GM12873 (cell line): Measurements from ENCODE around the gene KCNG4.

ENCODE experiments used
- TF ChIP-seq, protein P1 (sequence below): IDR thresholded peaks from 2 replicates; pipeline ENCODE4 v1.5.1; 2012; ENCODE audit warnings: low read depth, mild to moderate bottlenecking, moderate library complexity, low read length, control low read depth; ENCODE audit not compliant: insufficient read depth; ENCODE audit errors: missing control alignments

The KCNG4 gene

DNA sequence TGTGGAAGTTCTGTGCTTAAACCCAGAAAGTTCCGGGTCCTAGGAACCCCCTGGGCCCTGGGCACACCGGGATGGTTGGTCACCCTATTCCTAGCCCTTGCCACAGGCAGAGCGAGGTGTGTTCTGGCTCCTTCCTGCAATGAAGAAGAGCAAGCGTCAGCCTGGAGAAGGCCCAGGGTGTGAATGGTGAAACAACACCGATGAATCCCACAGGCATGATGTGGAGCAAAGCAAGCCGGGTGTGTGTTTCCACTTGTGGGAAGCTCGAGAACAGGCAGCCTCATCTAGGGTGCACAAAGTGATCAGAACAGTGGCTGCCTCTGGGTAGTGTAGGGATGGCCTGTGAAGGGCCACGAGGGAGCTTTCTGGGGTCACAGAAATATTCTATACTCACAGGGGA lies 13.8 kb downstream of the KCNG4 start:
- TF ChIP-seq, protein P1, sequence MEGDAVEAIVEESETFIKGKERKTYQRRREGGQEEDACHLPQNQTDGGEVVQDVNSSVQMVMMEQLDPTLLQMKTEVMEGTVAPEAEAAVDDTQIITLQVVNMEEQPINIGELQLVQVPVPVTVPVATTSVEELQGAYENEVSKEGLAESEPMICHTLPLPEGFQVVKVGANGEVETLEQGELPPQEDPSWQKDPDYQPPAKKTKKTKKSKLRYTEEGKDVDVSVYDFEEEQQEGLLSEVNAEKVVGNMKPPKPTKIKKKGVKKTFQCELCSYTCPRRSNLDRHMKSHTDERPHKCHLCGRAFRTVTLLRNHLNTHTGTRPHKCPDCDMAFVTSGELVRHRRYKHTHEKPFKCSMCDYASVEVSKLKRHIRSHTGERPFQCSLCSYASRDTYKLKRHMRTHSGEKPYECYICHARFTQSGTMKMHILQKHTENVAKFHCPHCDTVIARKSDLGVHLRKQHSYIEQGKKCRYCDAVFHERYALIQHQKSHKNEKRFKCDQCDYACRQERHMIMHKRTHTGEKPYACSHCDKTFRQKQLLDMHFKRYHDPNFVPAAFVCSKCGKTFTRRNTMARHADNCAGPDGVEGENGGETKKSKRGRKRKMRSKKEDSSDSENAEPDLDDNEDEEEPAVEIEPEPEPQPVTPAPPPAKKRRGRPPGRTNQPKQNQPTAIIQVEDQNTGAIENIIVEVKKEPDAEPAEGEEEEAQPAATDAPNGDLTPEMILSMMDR: no peak

DNA sequence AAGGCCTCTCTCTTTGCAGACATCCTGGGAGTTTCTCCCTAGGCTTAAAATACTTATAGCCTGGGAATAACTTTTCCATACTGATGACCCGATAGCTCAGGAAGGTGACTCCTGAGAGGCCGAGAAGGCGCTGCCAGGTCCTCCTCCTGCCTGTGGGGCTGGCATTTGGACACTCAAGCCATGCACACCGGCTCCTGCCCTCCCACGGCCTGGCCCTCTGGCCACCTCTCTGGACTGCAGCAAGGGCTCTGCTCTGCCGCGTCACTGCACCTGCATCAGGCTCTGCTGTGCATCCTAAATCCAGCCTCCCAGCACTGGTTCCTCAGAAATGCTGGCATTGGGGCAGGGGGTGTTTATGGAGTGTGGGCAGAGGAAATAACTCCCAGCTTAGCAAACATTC lies 14.2 kb downstream of the KCNG4 start:
- TF ChIP-seq, protein P1: no peak

DNA sequence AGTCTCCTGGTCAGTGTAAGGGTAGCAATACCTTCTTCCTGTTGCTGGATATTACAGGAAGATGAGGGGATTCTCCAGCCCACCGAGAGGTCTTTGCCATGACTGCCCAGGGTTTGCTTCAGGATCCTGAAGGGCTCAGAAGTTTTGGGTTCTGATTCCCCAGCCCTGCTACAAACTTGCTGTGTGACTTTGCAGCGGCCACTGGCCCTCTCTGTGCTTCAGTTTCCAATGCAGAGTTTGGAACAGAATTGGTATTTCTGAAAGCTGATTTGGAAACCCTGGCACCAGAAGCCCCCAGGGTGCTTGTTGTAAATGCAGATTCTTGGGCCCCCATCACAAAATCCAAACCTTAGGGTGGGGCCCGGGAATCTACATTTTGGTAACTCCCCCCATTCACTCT lies 14.7 kb downstream of the KCNG4 start:
- TF ChIP-seq, protein P1: no peak

DNA sequence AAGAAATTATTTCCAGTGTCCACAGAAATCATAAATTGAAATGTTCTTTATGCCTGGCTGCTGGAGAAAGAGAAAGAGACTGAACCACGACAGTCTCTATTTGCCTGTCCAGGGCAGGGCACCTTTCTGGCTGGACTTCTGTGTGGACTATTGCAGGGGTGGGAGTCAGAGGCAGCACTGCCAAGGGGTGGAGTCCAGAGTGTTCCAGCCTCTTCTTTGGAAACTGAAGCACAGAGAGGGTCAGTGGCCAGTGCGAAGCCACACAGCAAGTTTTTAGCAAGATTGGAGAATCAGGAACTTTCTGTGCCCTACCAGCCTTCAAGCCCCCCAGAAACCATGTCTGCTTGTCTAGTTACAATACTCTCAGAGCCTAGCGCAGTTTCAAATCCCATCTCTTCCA lies 15.3 kb downstream of the KCNG4 start:
- TF ChIP-seq, protein P1: no peak

DNA sequence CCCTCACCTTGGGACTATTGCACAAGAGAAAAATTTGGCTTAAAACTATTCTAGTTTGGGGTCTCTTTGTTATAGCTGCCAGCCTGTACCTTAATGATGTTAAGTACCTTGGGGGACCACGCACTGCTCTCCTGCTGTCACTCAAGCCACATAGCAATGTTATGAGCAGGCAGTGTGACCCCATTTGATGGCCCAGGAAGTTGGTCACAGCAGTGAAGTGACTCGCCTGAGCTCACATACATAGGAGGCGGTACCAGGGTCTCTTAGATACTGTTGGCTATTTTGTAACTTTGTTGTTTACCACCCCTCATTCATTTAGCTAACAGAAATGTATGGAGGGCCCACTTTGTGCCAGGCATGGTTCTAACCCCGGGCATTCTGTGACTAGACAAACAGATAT lies 16.4 kb downstream of the KCNG4 start:
- TF ChIP-seq, protein P1: no peak

DNA sequence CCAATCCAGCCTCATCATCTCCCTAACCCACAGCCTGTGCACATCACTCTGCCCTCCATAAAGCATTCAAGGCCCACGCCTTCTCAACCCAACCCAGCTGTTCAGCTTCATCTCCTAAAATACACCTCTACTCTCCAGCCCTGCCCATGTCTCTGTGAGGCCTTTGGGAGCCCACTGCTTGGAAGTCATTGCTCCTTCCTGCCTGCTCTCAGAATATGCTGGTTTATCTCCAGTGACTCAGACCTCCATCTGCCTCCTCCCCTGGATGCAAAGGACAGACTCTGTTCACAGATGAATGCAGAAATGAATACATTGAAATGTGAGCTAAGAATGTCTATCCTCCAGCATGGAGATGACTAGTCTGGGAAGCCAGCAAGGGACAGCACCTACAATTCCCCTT lies 19.0 kb downstream of the KCNG4 start:
- TF ChIP-seq, protein P1: no peak

DNA sequence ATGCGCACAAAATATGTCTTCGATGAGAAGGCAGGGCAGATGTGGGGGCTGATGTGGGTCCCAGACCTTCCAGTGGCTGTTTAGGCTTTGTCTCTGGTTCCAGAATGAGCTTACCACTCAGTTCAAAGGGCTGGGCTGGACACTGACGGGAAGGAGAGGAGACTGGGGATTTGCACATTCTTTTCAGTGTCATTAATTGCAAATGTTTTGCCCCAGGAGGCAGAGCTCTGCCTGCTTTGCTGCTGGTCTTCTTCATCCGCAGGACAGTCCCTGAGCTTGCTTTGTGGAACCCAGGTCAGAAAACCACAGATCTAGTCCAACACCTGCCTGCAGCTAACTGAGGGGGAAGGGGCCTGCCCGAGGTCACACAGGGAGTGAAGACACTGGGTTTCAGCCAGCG lies 20.9 kb downstream of the KCNG4 start:
- TF ChIP-seq, protein P1: no peak
